ENCODE results near the gene USP9X. TPM values are rescaled to one million over a fixed set of nuclear protein-coding genes. Genes with fewer than 3 reads are reported as not detected.

The USP9X gene
- total and polyA plus RNA-seq, 7 donors: 19.4 to 138 (median 87.4) TPM

Other genes starting within 250 kb of the USP9X start
- gene DDX3X, start 248.7 kb downstream of the USP9X start, total RNA-seq: 100 to 1,000 TPM; 153 to 408 (median 295) TPM
- gene DDX3X, start 248.7 kb downstream of the USP9X start, polyA plus RNA-seq: 100 to 1,000 TPM in 2 of 3 donors, 10 to 100 TPM in 1; 83.1 to 256 (median 102) TPM